Pancreas (tissue), 10 donors: ENCODE results near the gene TMEM123. TPM values are rescaled to one million over a fixed set of nuclear protein-coding genes. Genes with fewer than 3 reads are reported as not detected.

Source experiments
- ATAC-seq, 4 donors: fragments of 200-7000 bp; cut with Tn5 transposase; one replicate each; pipeline versions ENCODE4 v1.8.0 to v1.9.1; 2020; ENCODE audit warnings: mild to moderate bottlenecking in 4 of 4, moderate library complexity in 4 of 4
- DNase-seq, 6 donors: peaks; one replicate each; pipeline ENCODE4 v3.0.0-alpha.2; 2020
- FAIRE-seq: peaks from 2 replicates; lab custom pipeline; 2012; peaks lifted over from hg19 to GRCh38; lab: Jason Lieb, UNC
- H3K27ac ChIP-seq, 4 donors: fragments of 200-600 bp; sonication (generic); 1 replicate in 3 of 4; 2 replicates in 1 of 4; pipeline versions ENCODE4 v1.5.0 to v1.8.0; 2020
- H3K27me3 ChIP-seq, 4 donors: fragments of 200-600 bp; one replicate each; pipeline ENCODE4 v1.8.0; 2021
- H3K36me3 ChIP-seq, 3 donors: fragments of 200-600 bp; sonication (generic) in 1 of 3; one replicate each; pipeline versions ENCODE4 v1.5.0 to v1.8.0; 2020 to 2021
- H3K4me1 ChIP-seq, 3 donors: fragments of 200-600 bp; one replicate each; pipeline ENCODE4 v1.8.0; 2021
- H3K4me3 ChIP-seq, 4 donors: fragments of 200-600 bp; sonication (generic) in 2 of 4; one replicate each; pipeline versions ENCODE4 v1.5.0 to v1.8.0; 2020 to 2021
- H3K9me3 ChIP-seq, 4 donors: fragments of 200-600 bp; one replicate each; pipeline ENCODE4 v1.8.0; 2021
- WGBS, 2 donors: extraction: QIAGEN DNeasy Blood & Tissue Kit; methylation state at CpG; one replicate each; pipeline ENCODE4 v1.1.7; 2013; 5-methylcytosine and 5-hydroxymethylcytosine counted together
- intact Hi-C, 3 donors: fragments of 100-400 bp; cut with DNase I; formaldehyde crosslinking; loops; one replicate each; pipeline versions ENCODE4 v1.11.1 to v1.14.2; 2022
- polyA plus RNA-seq, 2 donors: library from polyadenylated mRNA; stranded (reverse); fragments of 200-250 nt; gene quantifications; one replicate each; pipeline ENCODE4 v1.2.3, GENCODE V29; 2013
- total RNA-seq, 6 donors: library from RNA; stranded (reverse); fragmentation: NEBNext Ultra II Directional in 4 of 6; extraction: Animal tissue kit (Norgen Biotek cat#: 25700) in 4 of 6; gene quantifications; one replicate each; pipeline versions ENCODE4 v1.2.1 to v1.2.4, GENCODE V29; 2021 to 2023
- TF ChIP-seq, protein P1 (sequence below), 4 donors: fragments of 200-600 bp; sonication (generic) in 3 of 4; IDR thresholded peaks; one replicate each; pipeline versions ENCODE4 v1.5.0 to v1.8.0; 2021; ENCODE audit warnings: antibody characterized with exemption in 4 of 4
- donor health status: healthy with polysubstance abuse.
- donor health status: DM: no; HTN: no; CAD: no; lungs with moderate emphysema.
- donor health status: DM: no; HTN: no; CAD: no.
- donor health status: control.
- donor health status: control.
- donor health status: Bipolar disorder and iron deficiency.
- donor health status: DM: yes; HTN: yes; CAD: no.
- donor health status: DM: no; HTN: no; CAD: no.
- donor health status: DM: no; HTN: no; CAD: no.
- donor health status: DM: yes; HTN: yes; CAD: no.

The TMEM123 gene
- total and polyA plus RNA-seq, 8 donors = 18.7 to 122 (median 55.2) TPM

GRCh38 chr11:102415304-102415916 lies 37.2 kb downstream of the TMEM123 start:
- no peak overlapping the region for H3K27ac ChIP-seq
- H3K9me3 ChIP-seq = no peaks in the 10 kb centered on the region
- ATAC-seq (no peak), FAIRE-seq (peak; percentile 70), DNase-seq (no peak)
- H3K27me3 ChIP-seq = no peaks in the 10 kb centered on the region
- 85 to 88% methylated on average over 1 of the region's 1 CpG for WGBS, 2 donors
- intact Hi-C loops = no loop called here
- H3K4me1 ChIP-seq = peaks cover 0 to 5% (median 5%) of the 10 kb centered on the region in 3 donors
- H3K4me3 ChIP-seq = no peak overlapping the region
- H3K36me3 ChIP-seq = no peaks in the 10 kb centered on the region
- TF ChIP-seq, protein P1, sequence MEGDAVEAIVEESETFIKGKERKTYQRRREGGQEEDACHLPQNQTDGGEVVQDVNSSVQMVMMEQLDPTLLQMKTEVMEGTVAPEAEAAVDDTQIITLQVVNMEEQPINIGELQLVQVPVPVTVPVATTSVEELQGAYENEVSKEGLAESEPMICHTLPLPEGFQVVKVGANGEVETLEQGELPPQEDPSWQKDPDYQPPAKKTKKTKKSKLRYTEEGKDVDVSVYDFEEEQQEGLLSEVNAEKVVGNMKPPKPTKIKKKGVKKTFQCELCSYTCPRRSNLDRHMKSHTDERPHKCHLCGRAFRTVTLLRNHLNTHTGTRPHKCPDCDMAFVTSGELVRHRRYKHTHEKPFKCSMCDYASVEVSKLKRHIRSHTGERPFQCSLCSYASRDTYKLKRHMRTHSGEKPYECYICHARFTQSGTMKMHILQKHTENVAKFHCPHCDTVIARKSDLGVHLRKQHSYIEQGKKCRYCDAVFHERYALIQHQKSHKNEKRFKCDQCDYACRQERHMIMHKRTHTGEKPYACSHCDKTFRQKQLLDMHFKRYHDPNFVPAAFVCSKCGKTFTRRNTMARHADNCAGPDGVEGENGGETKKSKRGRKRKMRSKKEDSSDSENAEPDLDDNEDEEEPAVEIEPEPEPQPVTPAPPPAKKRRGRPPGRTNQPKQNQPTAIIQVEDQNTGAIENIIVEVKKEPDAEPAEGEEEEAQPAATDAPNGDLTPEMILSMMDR (IDR thresholded peaks at IDR 0.05) = no peak

DNA sequence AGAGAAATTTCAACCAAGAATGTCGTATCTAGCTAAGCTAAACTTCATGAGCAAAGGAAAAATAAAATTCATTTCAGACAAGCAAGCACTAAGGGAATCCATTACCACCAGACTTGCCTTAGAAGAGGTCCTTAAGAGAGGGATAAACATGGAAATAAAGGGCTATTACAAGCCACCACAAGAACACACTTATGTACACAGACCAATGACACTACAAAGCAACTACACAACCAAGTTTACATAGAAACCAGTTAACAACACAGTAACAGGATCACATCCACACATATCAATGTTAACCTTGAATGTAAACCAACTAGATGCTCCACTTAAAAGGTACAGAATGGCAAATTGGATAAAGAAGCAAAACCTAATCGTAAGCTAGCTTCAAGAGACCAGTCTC lies 38.0 kb downstream of the TMEM123 start:
- TF ChIP-seq, protein P1 (IDR thresholded peaks at IDR 0.05) = no peak
- WGBS, 2 donors = 96 to 98% methylated on average over 2 of the region's 2 CpGs
- DNase-seq (no peak), ATAC-seq (no peak), FAIRE-seq (no peak)
- no peaks in the 10 kb centered on the region for H3K36me3 ChIP-seq
- peaks cover 0 to 5% (median 0%) of the 10 kb centered on the region in 3 donors for H3K4me1 ChIP-seq
- H3K9me3 ChIP-seq = no peaks in the 10 kb centered on the region
- H3K27ac ChIP-seq = no peak overlapping the region
- no peaks in the 10 kb centered on the region for H3K27me3 ChIP-seq
- intact Hi-C loops = no loop called here
- H3K4me3 ChIP-seq = no peak overlapping the region

GRCh38 chr11:102413497-102413896 lies 39.1 kb downstream of the TMEM123 start:
- H3K27me3 ChIP-seq = no peaks in the 10 kb centered on the region
- TF ChIP-seq, protein P1 (IDR thresholded peaks at IDR 0.05) = no peak
- no peaks in the 10 kb centered on the region for H3K9me3 ChIP-seq
- ATAC-seq (no peak), DNase-seq (no peak), FAIRE-seq (no peak)
- intact Hi-C loops = no loop called here
- H3K4me1 ChIP-seq = no peaks in the 10 kb centered on the region
- H3K27ac ChIP-seq = no peak overlapping the region
- no peaks in the 10 kb centered on the region for H3K36me3 ChIP-seq
- WGBS, 2 donors = 96 to 97% methylated on average over 4 of the region's 4 CpGs
- H3K4me3 ChIP-seq = no peak overlapping the region

GRCh38 chr11:102411142-102411541 lies 41.4 kb downstream of the TMEM123 start:
- H3K27ac ChIP-seq = no peak overlapping the region
- no peaks in the 10 kb centered on the region for H3K4me1 ChIP-seq
- ATAC-seq (no peak), FAIRE-seq (no peak), DNase-seq (no peak)
- H3K4me3 ChIP-seq = no peak overlapping the region
- H3K27me3 ChIP-seq = no peaks in the 10 kb centered on the region
- TF ChIP-seq, protein P1 (IDR thresholded peaks at IDR 0.05) = no peak
- no peaks in the 10 kb centered on the region for H3K9me3 ChIP-seq
- no peaks in the 10 kb centered on the region for H3K36me3 ChIP-seq
- 93% methylated on average over 7 of the region's 7 CpGs for WGBS, 2 donors
- intact Hi-C loops = no loop called here

- DNase-seq (no peak), FAIRE-seq (no peak), ATAC-seq (no peak)
- WGBS, 2 donors = 86 to 91% methylated on average over 5 of the region's 5 CpGs
- intact Hi-C loops = no loop called here
- no peak overlapping the region for H3K27ac ChIP-seq
- H3K36me3 ChIP-seq = peaks cover 0 to 1% (median 0%) of the 10 kb centered on the region in 3 donors
- H3K27me3 ChIP-seq = no peaks in the 10 kb centered on the region
- no peaks in the 10 kb centered on the region for H3K9me3 ChIP-seq
- no peak overlapping the region for H3K4me3 ChIP-seq
- no peaks in the 10 kb centered on the region for H3K4me1 ChIP-seq
- TF ChIP-seq, protein P1 (IDR thresholded peaks at IDR 0.05) = no peak
Observed at GRCh38 chr11:102410382-102410784, 42.2 kb downstream of the TMEM123 start.
